DMS 273 treated with DMSO at 0.1 percent for 48 hours (cell line): ENCODE measurements around the gene PAQR5.
"Not testable (repeated sequence)": the region's sequence is repeated elsewhere in the genome, so short reads cannot be mapped to it uniquely, and the experiment has no call there.

ENCODE experiments used
- DNase-seq: peaks from one replicate; lab custom pipeline; 2025; lab: John Stamatoyannopoulos, UW

PAQR5 gene

DNA sequence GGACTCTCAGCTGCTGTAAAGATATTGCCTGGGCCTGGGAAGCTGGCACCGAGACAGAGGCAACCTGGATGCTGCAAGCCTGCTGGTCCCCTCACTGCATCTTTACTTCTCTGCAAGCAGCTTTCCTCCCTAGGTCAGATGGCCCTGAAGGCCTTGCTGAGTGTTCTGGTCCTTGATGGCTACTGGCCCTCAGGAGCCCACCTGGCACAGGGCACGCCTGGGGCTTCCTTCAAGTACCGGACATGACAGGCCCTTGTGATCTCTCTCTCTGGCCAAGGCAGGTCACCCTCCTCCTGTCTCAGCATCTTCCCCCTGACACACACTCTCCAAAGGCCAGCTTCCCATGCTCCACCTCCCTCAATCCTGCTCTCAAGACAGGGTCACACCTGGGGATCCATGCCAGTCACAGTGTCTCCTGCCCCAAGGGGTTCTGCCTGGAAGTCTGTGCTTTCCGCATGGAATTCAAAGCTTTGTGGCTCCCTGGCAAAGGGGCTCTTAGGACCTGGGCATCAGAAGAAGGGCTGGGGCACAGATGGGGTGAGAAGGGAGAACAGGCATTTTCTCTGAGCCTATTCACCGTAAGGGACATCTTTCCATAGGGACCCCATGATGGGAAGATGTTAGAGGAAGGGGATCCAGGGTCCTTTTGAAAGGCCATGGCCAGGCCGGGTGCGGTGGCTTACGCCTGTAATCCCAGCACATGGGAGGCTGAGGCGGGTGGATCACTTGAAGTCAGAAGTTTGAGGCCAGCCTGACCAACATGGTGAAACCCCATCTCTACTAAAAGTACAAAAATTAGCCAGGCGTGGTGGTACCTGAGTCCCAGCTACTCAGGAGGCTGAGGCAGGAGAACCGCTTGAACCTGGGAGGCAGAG is 4.7 kb upstream of the PAQR5 start:
- no peak for DNase-seq

GRCh38 chr15:69296606-69297005 is 2.1 kb upstream of the PAQR5 start:
- DNase-seq, result no peak

DNA sequence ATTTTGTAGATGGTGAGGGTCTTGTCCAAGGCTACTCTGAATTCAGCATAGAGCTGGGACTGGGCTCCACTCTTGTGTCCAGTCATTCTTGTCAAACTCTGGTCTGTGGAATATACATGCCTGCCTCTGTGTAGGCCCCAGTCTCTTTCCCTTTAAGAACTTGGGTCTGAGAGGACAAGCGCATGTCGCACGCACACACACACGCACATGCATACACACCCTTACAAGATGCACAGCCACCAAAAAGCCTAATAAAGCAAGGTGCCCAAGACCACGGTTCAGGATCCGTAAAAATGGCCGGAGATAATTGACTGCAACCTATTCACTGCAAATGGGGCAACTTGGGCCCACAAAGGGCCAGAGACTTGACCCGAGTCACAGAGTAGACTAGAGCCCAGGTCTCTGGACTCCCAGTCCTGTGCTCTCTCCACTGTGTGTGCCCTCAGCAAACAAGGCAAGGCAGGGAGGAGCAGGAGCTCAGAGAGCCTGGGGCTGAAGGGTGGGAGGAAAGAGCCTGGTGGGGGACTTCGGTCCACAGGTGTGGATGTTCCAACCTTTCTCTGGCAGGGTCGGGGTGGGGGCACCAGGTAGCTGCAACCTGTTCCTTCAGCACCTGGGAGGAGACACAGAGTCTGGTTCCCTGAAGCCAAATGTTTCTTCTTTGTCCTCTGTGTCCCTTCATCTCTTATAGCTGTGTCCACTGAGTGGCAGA is 914 bp upstream of the PAQR5 start:
- DNase-seq, result no peak

DNA sequence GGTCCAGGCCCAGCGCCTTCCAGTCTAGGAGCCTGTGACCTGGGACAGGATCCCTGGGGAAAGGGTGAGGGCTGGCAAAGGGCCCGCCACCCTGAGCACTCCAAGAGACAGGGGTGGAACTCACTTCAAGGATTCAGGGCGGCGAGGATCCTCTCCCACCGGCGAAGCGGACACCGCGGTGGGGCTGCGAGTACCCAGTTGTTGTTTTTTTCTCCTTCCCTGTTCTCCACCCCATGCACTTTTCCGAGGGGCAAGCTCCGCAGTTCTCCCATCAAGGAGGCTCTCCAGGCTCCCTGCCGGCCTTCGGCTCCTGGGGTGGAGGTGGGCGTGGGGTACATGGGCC is 387 bp upstream of the PAQR5 start:
- DNase-seq, result no peak

- no peak for DNase-seq
Observed at GRCh38 chr15:69299451-69299886, 757 bp downstream of the PAQR5 start.

DNA sequence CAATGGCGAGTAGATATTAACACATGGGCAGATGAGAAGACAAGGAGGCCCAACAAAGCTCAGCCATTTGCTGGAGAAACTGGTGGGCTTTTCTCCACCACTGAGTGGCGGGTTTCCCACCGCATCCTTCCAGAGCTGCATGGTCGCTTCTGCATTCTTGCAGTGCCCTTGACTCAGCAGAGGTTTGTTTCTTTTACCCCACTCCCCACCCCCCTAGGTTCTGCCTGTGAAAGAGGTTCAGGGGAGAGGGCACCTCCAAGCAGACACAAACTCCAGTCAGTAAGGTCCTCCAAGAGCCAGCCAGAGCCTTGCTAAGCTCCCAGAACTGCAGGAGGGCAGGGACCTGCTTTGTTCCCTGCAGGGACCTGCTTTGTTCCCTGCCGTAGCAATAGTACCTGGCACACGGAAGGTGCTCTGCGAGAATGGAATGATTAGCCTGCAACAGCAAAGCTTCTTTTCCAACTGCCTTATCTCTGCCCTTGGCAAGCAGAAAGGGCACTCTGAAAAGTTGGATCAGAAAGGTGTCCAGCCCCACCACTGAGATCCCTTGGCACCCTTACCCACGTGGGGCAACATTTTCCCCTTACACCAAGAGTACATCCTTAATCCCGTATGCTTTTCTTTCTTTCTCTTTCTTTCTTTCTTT is 1.4 kb downstream of the PAQR5 start:
- DNase-seq, result no peak

DNA sequence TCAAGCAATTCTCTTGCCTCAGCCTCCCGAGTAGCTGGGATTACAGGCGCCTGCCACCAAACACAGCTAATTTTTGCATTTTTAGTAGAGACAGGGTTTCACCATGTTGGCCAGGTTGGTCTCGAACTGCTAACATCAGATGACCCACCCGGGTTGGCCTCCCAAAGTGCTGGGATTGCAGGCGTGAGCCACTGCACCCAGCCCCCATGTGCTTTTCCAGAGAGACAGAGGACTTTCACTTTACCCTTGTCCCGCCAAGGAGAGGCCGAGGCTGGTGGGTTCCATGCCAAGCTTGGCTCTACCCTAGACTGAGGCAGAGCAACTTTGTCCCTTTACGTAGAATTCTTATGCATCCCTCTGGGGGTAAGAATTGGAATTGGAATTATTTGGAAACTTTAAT is 2.4 kb downstream of the PAQR5 start:
- DNase-seq, result not testable (repeated sequence)

DNA sequence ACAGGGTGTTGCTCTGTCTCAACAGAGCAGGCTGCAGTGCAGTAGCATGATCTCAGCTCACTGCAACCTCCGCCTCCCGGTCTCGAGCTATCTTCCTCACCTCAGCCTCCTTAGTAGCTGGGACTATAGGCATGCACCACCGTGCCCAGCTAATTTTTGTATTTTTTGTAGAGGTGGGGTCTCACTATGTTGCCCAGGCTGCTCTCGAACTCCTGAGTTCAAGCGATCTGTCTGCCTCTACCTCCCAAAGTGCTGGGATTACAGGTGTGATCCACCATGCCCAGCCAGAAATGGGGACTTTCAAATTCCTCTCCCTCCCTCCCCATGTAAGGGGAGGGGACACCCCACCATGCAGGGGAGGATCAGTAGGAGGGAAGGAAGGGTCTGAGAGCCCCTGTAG is 3.4 kb downstream of the PAQR5 start:
- not testable (repeated sequence) for DNase-seq

DNA sequence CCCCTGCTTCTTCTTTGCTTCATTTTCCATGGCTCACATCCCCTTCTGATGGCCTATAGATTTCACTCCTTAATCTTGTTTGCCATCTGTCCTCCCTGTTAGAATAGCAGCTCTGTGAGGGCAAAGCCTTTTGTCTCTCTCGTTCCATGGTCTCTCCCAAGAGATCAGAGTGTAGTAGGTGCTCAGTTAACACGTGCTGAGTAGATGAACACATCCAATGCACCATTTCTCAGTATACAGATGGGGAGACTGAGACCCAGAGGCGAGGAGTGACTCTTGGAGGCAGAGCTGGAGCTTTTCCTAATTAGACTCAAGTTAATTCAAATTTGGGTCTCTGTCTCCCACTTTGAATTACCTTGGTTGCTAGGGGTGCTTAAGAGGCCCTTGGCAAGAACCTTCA is 4.2 kb downstream of the PAQR5 start:
- DNase-seq, result no peak

DNA sequence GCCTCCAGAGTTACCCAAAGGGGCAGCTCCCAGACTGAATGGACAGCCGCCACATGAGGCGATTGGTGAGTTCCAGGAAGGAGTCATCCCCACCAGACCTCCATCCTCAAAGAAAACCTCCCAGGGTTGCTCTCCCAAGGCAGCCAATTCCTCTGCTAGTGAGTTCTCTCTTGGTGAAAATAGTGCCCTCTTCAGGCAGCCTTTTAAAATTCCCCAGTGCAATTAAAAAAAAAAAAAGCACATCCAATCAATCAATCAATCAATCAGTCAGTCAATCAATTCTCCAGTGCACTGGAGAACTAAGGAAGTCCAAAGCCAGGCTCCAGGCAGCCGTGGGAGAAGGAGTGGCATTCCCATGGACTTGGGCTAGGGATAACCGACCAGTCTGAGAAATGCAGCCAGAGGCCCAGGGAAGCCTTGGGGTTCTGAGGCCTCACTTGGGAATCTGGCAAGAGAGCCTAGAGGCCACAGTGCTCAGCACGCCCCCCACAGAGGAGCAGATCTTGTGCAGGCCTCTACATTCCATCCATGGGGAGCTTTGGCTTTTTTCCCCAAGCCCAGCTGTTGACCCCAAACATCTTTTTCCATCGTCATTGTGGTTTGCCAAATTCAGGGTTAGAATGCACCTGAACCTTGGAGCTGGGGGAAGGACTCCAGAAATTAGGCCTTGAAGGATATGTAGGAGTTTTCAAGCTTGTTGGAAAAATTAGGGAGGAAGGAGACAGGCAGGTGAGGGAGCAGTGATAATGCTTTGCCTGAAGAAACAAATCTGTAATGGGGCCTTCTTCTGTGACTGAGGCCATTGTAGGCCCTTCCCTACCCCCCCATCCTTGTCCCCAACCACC is 4.8 kb downstream of the PAQR5 start:
- DNase-seq, result no peak

- no peak for DNase-seq
Observed at GRCh38 chr15:69304182-69304545, 5.5 kb downstream of the PAQR5 start.

DNA sequence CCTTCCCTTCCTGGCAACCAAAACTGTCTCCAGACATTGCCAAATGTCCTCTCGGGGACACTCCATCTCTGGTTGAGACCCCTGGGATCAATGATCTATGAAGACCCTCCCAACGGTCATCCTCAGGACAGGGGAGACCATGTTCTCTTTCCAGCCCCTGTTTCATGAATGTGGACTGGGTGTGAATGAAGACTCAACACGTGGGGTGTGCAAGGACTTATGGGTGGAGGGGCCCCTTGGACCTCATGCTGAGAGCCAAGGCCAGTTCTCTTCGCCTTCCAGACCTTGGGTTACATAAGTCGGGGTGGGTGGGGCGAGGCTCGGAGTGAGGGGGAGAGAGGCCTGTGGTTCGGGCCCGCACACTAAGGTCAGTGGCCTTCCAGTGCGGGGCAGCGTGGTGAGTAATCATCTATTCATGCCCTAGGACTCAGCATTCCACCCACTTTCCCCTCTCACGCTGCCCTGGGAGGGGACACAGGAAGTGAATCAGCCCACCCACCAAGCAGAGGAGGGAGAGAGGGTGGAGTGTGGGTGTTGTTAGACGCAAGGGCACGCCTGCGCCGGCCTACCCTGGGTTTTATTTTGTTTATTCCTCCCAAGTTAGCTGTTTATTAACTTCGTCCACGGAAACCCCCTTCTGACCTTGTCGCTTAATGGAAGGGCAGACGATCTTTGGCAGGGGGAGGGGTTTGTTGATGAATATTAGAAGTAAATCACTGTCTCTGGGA is 6.7 kb downstream of the PAQR5 start:
- DNase-seq, result no peak

GRCh38 chr15:69305933-69306568 is 7.3 kb downstream of the PAQR5 start:
- DNase-seq, result no peak

DNA sequence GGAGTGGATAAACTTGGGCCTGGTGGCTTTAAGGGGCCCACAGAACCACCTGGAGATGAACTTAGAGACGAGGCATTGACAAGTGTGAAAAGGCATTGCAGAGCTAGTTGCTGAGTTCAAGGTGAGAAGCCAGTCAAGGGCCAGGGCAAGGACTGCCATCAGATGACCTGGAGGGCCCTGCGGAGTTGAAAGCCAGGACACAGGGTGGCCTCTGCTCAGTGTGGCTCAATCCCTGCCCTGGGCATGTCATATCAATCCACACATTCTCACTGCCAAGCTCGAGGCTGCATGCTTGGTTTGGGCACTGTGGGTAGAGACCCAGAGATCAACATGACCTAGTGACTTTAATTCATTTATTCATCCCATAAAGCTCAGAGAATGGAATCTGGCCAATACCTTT is 9.2 kb downstream of the PAQR5 start:
- no peak for DNase-seq

DNA sequence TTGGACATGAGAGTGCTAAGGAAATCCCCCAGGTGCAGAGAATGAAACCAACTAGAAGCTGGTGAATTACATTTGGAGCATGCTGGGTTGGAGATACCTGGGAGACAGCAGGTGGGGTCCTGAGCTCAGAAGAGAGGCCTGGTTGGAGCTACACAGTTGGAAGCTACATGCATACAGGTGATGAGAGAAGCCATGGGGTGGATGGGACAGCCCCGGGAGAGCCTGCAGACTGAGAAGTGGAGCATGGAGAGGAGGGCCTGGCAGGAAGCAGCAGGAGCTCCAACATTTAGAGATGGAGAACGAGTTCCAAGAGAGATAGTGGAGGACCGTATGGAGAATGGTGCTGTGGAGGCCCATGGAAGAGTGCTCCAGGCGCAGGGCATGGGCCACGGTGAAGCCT is 10.2 kb downstream of the PAQR5 start:
- no peak for DNase-seq

GRCh38 chr15:69311319-69311721 is 12.6 kb downstream of the PAQR5 start:
- no peak for DNase-seq

GRCh38 chr15:69313432-69314000 is 14.8 kb downstream of the PAQR5 start:
- no peak for DNase-seq

DNA sequence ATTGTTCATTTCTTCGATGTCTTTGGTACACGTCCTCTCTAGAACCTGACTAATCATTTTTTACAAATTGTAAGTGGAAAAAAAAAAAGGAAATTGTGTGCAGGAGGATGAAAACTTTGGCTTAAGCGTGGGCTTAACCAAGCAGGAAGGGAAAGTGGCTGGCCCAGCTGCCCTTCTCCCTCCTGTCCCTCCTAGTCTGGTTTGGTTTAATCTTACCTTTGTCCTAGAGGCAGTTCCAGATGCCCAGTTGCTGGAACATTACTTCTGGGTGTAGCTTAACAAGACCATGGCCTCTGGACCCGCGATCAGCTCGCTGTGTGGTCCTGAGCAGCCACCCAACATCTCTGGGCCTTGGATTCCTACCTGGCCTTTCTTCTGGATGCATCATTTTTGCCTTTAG is 15.4 kb downstream of the PAQR5 start:
- no peak for DNase-seq

DNA sequence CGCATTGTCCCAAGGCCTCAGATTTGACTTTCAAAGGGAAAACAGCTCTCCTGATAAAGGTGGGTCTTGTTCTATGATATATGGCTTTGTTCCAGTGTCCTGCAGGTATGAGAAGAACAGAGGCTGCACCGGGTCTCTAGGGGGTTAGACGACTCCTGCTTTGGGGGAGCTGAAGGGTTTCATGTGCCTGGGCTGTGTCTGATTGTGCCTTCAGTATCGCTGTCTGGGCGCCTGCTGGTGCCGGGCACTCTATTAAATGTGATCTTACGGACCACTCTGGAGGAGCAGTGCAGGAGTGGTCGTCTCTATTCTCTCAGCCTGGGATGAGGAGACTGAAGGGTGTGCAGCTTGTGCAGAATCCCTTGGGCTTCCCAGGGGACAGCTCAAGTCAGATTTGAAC is 16.0 kb downstream of the PAQR5 start:
- no peak for DNase-seq

- no peak for DNase-seq
Observed at GRCh38 chr15:69315402-69316110, 16.8 kb downstream of the PAQR5 start.
